Stimulated activated naive CD8-positive, alpha-beta T cell treated with anti-CD3 and anti-CD28 coated beads, Interleukin-15, Interleukin-2, amounts not matched to agents 100 ng/mL and 50 ng/mL, for 24 hours (primary cell): ENCODE data around the gene ABHD4.
"Not testable (repeated sequence)": the region's sequence is repeated elsewhere in the genome, so short reads cannot be mapped to it uniquely, and the experiment has no call there.

Experiments
- H3K27ac Mint-ChIP-seq: one replicate; pipeline ENCODE4 v1.8.0; 2021; ENCODE audit warnings: mild to moderate bottlenecking, mixed read lengths
- H3K27me3 Mint-ChIP-seq: one replicate; pipeline ENCODE4 v1.8.0; 2021; ENCODE audit warnings: mixed read lengths
- H3K36me3 Mint-ChIP-seq: one replicate; pipeline ENCODE4 v1.8.0; 2021; ENCODE audit warnings: low read depth, mixed read lengths
- H3K4me1 Mint-ChIP-seq: one replicate; pipeline ENCODE4 v1.8.0; 2021; ENCODE audit warnings: low read depth, mixed read lengths
- H3K4me3 Mint-ChIP-seq: one replicate; pipeline ENCODE4 v1.8.0; 2021; ENCODE audit warnings: mild to moderate bottlenecking, mixed read lengths
- H3K9me3 Mint-ChIP-seq: one replicate; pipeline ENCODE4 v1.8.0; 2021; ENCODE audit warnings: mixed read lengths

Gene ABHD4

GRCh38 chr14:22557846-22558220 is 40.3 kb upstream of the ABHD4 start:
- H3K36me3 Mint-ChIP-seq = peaks cover 31% of the 10 kb centered on the region
- H3K27ac Mint-ChIP-seq = peak overlapping the region; percentile 97
- H3K27me3 Mint-ChIP-seq = peaks cover 6% of the 10 kb centered on the region
- peak overlapping the region; percentile 77 for H3K4me3 Mint-ChIP-seq
- H3K4me1 Mint-ChIP-seq = peaks cover 98% of the 10 kb centered on the region
- no peaks in the 10 kb centered on the region for H3K9me3 Mint-ChIP-seq

GRCh38 chr14:22558221-22558913 is 39.7 kb upstream of the ABHD4 start:
- H3K27ac Mint-ChIP-seq = peak overlapping the region; percentile 97
- peaks cover 30% of the 10 kb centered on the region for H3K36me3 Mint-ChIP-seq
- no peaks in the 10 kb centered on the region for H3K9me3 Mint-ChIP-seq
- H3K4me3 Mint-ChIP-seq = peak overlapping the region; percentile 77
- peaks cover 6% of the 10 kb centered on the region for H3K27me3 Mint-ChIP-seq
- peaks cover 98% of the 10 kb centered on the region for H3K4me1 Mint-ChIP-seq

GRCh38 chr14:22559041-22559440 is 39.1 kb upstream of the ABHD4 start:
- Mint-ChIP-seq H3K9me3 (no peaks in the 10 kb centered on the region), H3K27ac (peak overlapping the region; percentile 97), H3K36me3 (peaks cover 27% of the 10 kb centered on the region), H3K4me1 (peaks cover 98% of the 10 kb centered on the region), H3K4me3 (peak overlapping the region; percentile 77), H3K27me3 (peaks cover 6% of the 10 kb centered on the region)

GRCh38 chr14:22560662-22561365 is 37.3 kb upstream of the ABHD4 start:
- H3K9me3 Mint-ChIP-seq = no peaks in the 10 kb centered on the region
- H3K27me3 Mint-ChIP-seq = peaks cover 6% of the 10 kb centered on the region
- H3K4me3 Mint-ChIP-seq = peak overlapping the region; percentile 61
- H3K27ac Mint-ChIP-seq = peak overlapping the region; percentile 97
- H3K4me1 Mint-ChIP-seq = peaks cover 100% of the 10 kb centered on the region
- peaks cover 44% of the 10 kb centered on the region for H3K36me3 Mint-ChIP-seq

- Mint-ChIP-seq H3K4me1 (peaks cover 100% of the 10 kb centered on the region), H3K27ac (peak overlapping the region; percentile 97), H3K36me3 (peaks cover 43% of the 10 kb centered on the region), H3K27me3 (peaks cover 2% of the 10 kb centered on the region), H3K4me3 (peak overlapping the region; percentile 61), H3K9me3 (no peaks in the 10 kb centered on the region)
Observed at GRCh38 chr14:22561366-22561660, 36.8 kb upstream of the ABHD4 start.

- peak overlapping the region; percentile 61 for H3K4me3 Mint-ChIP-seq
- H3K36me3 Mint-ChIP-seq = peaks cover 43% of the 10 kb centered on the region
- peak overlapping the region; percentile 97 for H3K27ac Mint-ChIP-seq
- H3K4me1 Mint-ChIP-seq = peaks cover 100% of the 10 kb centered on the region
- no peaks in the 10 kb centered on the region for H3K27me3 Mint-ChIP-seq
- no peaks in the 10 kb centered on the region for H3K9me3 Mint-ChIP-seq
Observed at GRCh38 chr14:22561661-22562579, 36.2 kb upstream of the ABHD4 start.

GRCh38 chr14:22563987-22564386 is 34.1 kb upstream of the ABHD4 start:
- Mint-ChIP-seq H3K4me1 (peaks cover 100% of the 10 kb centered on the region), H3K36me3 (peaks cover 43% of the 10 kb centered on the region), H3K27me3 (no peaks in the 10 kb centered on the region), H3K27ac (peak overlapping the region; percentile 97), H3K4me3 (peak overlapping the region; percentile 63), H3K9me3 (no peaks in the 10 kb centered on the region)

GRCh38 chr14:22564463-22564862 is 33.6 kb upstream of the ABHD4 start:
- Mint-ChIP-seq H3K36me3 (peaks cover 43% of the 10 kb centered on the region), H3K9me3 (no peaks in the 10 kb centered on the region), H3K4me3 (peak overlapping the region; percentile 63), H3K27ac (peak overlapping the region; percentile 97), H3K4me1 (peaks cover 100% of the 10 kb centered on the region), H3K27me3 (no peaks in the 10 kb centered on the region)

GRCh38 chr14:22565391-22565945 is 32.6 kb upstream of the ABHD4 start:
- Mint-ChIP-seq H3K27me3 (no peaks in the 10 kb centered on the region), H3K36me3 (peaks cover 51% of the 10 kb centered on the region), H3K4me3 (peak overlapping the region; percentile 63), H3K9me3 (no peaks in the 10 kb centered on the region), H3K27ac (peak overlapping the region; percentile 97), H3K4me1 (peaks cover 100% of the 10 kb centered on the region)

- Mint-ChIP-seq H3K36me3 (peaks cover 55% of the 10 kb centered on the region), H3K27ac (peak overlapping the region; percentile 97), H3K4me1 (peaks cover 96% of the 10 kb centered on the region), H3K4me3 (peak overlapping the region; percentile 63)
- H3K27me3 Mint-ChIP-seq, H3K9me3 Mint-ChIP-seq: not testable (repeated sequence)
Observed at GRCh38 chr14:22566266-22566665, 31.8 kb upstream of the ABHD4 start.

- peak overlapping the region; percentile 97 for H3K27ac Mint-ChIP-seq
- no peaks in the 10 kb centered on the region for H3K9me3 Mint-ChIP-seq
- H3K4me3 Mint-ChIP-seq = peak overlapping the region; percentile 55
- peaks cover 54% of the 10 kb centered on the region for H3K36me3 Mint-ChIP-seq
- peaks cover 90% of the 10 kb centered on the region for H3K4me1 Mint-ChIP-seq
- no peaks in the 10 kb centered on the region for H3K27me3 Mint-ChIP-seq
Observed at GRCh38 chr14:22566845-22567244, 31.3 kb upstream of the ABHD4 start.

GRCh38 chr14:22567437-22567836 is 30.7 kb upstream of the ABHD4 start:
- Mint-ChIP-seq H3K36me3 (peaks cover 57% of the 10 kb centered on the region), H3K4me3 (peak overlapping the region; percentile 55), H3K9me3 (no peaks in the 10 kb centered on the region), H3K27me3 (no peaks in the 10 kb centered on the region), H3K4me1 (peaks cover 86% of the 10 kb centered on the region), H3K27ac (peak overlapping the region; percentile 97)

- no peaks in the 10 kb centered on the region for H3K27me3 Mint-ChIP-seq
- H3K27ac Mint-ChIP-seq = peak overlapping the region; percentile 97
- H3K9me3 Mint-ChIP-seq = no peaks in the 10 kb centered on the region
- peaks cover 63% of the 10 kb centered on the region for H3K36me3 Mint-ChIP-seq
- peaks cover 82% of the 10 kb centered on the region for H3K4me1 Mint-ChIP-seq
- peak overlapping the region; percentile 90 for H3K4me3 Mint-ChIP-seq
Observed at GRCh38 chr14:22569106-22569736, 28.9 kb upstream of the ABHD4 start.

- Mint-ChIP-seq H3K9me3 (no peaks in the 10 kb centered on the region), H3K4me3 (peak overlapping the region; percentile 90), H3K27me3 (no peaks in the 10 kb centered on the region), H3K27ac (peak overlapping the region; percentile 97), H3K36me3 (peaks cover 63% of the 10 kb centered on the region), H3K4me1 (peaks cover 82% of the 10 kb centered on the region)
Observed at GRCh38 chr14:22569737-22570131, 28.4 kb upstream of the ABHD4 start.
